H1 (cell line): ENCODE measurements around the gene VCX2. TPM values are rescaled to one million over a fixed set of nuclear protein-coding genes. Genes with fewer than 3 reads are reported as not detected.

ENCODE experiments used
- CTCF ChIA-PET: fragments of 300-600 bp; sonication (Branson Sonifier 250); formaldehyde crosslinking; loops from one replicate; lab custom pipeline; 2021; ENCODE audit not compliant: partially characterized antibody; lab: Charles Lee
- POLR2A ChIA-PET: fragments of 300-600 bp; sonication (Branson Sonifier 250); formaldehyde crosslinking; loops from one replicate; lab custom pipeline; 2021; ENCODE audit warnings: inconsistent platforms; ENCODE audit not compliant: partially characterized antibody; lab: Charles Lee
- DNase-seq, 2 experiments: peaks; one replicate each; pipeline versions ENCODE4 v3.0.0 to v3.0.0-alpha.2; 2010 to 2022; ENCODE audit warnings: low spot score in 2 of 2, low read depth in 1 of 2, mixed read lengths in 1 of 2
- FAIRE-seq: peaks from 2 replicates; lab custom pipeline; 2011; peaks lifted over from hg19 to GRCh38; lab: Jason Lieb, UNC
- H2AFZ ChIP-seq: 2 replicates; pipeline ENCODE4 v1.8.1; 2012; ENCODE audit warnings: low read length, inconsistent platforms
- H2AK5ac ChIP-seq: 2 replicates; pipeline ENCODE4 v1.6.1; 2013; ENCODE audit warnings: low read depth, low read length
- H2BK120ac ChIP-seq: replicated peaks from 2 replicates; pipeline ENCODE3; 2013; ENCODE audit warnings: low read depth, low read length, inconsistent platforms
- H2BK12ac ChIP-seq: 2 replicates; pipeline ENCODE4 v1.6.1; 2013; ENCODE audit warnings: low read depth, low read length
- H2BK15ac ChIP-seq: 2 replicates; pipeline ENCODE4 v1.6.1; 2013; ENCODE audit warnings: low read length
- H2BK20ac ChIP-seq: 2 replicates; pipeline ENCODE4 v1.6.1; 2013; ENCODE audit warnings: low read length
- H2BK5ac ChIP-seq: 2 replicates; pipeline ENCODE4 v1.6.1; 2013; ENCODE audit warnings: low read depth, low read length
- H3K14ac ChIP-seq: 2 replicates; pipeline ENCODE4 v1.6.1; 2013; ENCODE audit warnings: inconsistent platforms; ENCODE audit not compliant: insufficient read length
- H3K18ac ChIP-seq: 2 replicates; pipeline ENCODE4 v1.6.1; 2013; ENCODE audit warnings: low read length; ENCODE audit errors: extremely low read depth
- H3K23ac ChIP-seq: 2 replicates; pipeline ENCODE4 v1.6.1; 2013; ENCODE audit warnings: inconsistent platforms; ENCODE audit not compliant: insufficient read length
- H3K23me2 ChIP-seq: 2 replicates; pipeline ENCODE4 v1.6.1; 2013; ENCODE audit warnings: low read depth, low read length
- H3K27ac ChIP-seq: 2 replicates; pipeline ENCODE4 v1.6.1; 2011; ENCODE audit warnings: low read depth, low read length, inconsistent platforms
- H3K27me3 ChIP-seq, 4 experiments: replicated peaks in 1 of 4; 1 replicate in 1 of 4; 2 replicates in 3 of 4; pipeline versions ENCODE4 v1.6.1 to v1.8.1; 2011 to 2013; ENCODE audit warnings: low read length in 3 of 4, mild to moderate bottlenecking in 3 of 4, inconsistent platforms in 2 of 4, mixed read lengths in 2 of 4, moderate library complexity in 1 of 4; ENCODE audit not compliant: control insufficient read depth in 3 of 4, insufficient read depth in 3 of 4; ENCODE audit errors: extremely low read depth in 1 of 4
- H3K36me3 ChIP-seq, 4 experiments: 2 replicates each; pipeline versions ENCODE4 v1.6.1 to v1.8.1; 2011 to 2013; ENCODE audit warnings: mild to moderate bottlenecking in 4 of 4, low read length in 3 of 4, moderate library complexity in 2 of 4, control low read depth in 1 of 4, inconsistent platforms in 1 of 4; ENCODE audit not compliant: insufficient read depth in 4 of 4, control insufficient read depth in 2 of 4
- H3K4ac ChIP-seq: replicated peaks from 2 replicates; pipeline ENCODE3; 2013; ENCODE audit warnings: low read length, low read depth, mixed read lengths, inconsistent platforms; ENCODE audit not compliant: insufficient read length
- H3K4me1 ChIP-seq, 4 experiments: replicated peaks in 1 of 4; 1 replicate in 1 of 4; 2 replicates in 3 of 4; pipeline versions ENCODE4 v1.6.1 to v1.8.1; 2011 to 2013; ENCODE audit warnings: low read length in 3 of 4, inconsistent platforms in 2 of 4, mixed read lengths in 1 of 4; ENCODE audit not compliant: insufficient read depth in 4 of 4, control insufficient read depth in 3 of 4
- H3K4me2 ChIP-seq, 2 experiments: 2 replicates each; pipeline versions ENCODE4 v1.6.1 to v1.8.1; 2011 to 2013; ENCODE audit warnings: low read depth in 2 of 2, low read length in 2 of 2, control low read depth in 1 of 2, inconsistent platforms in 1 of 2, mild to moderate bottlenecking in 1 of 2; ENCODE audit not compliant: insufficient read depth in 1 of 2
- H3K4me3 ChIP-seq, 4 experiments: fragments of 200-600, 300-600 bp in 1 of 4; sonication (generic), shearing (Covaris generic), sonication (Bioruptor Twin) in 1 of 4; 2 replicates each; pipeline versions ENCODE4 v1.5.1 to v1.8.1; 2011 to 2016; ENCODE audit warnings: low read length in 4 of 4, low read depth in 3 of 4, control low read depth in 2 of 4, inconsistent platforms in 2 of 4, mild to moderate bottlenecking in 2 of 4, mixed read lengths in 1 of 4, moderate library complexity in 1 of 4; ENCODE audit not compliant: insufficient read depth in 2 of 4; ENCODE audit errors: extremely low read depth in 1 of 4
- H3K56ac ChIP-seq: replicated peaks from 2 replicates; pipeline ENCODE3; 2013; ENCODE audit warnings: low read depth, mild to moderate bottlenecking, mixed read lengths, low read length, inconsistent platforms; ENCODE audit not compliant: insufficient read length
- H3K79me1 ChIP-seq: 2 replicates; pipeline ENCODE4 v1.6.1; 2013; ENCODE audit warnings: low read depth, low read length, control low read depth
- H3K79me2 ChIP-seq, 2 experiments: 2 replicates each; pipeline versions ENCODE4 v1.6.1 to v1.8.1; 2012 to 2013; ENCODE audit warnings: low read length in 2 of 2, mild to moderate bottlenecking in 2 of 2, inconsistent platforms in 1 of 2; ENCODE audit not compliant: insufficient read depth in 2 of 2, control insufficient read depth in 1 of 2
- H3K9ac ChIP-seq, 4 experiments: replicated peaks in 1 of 4; 1 replicate in 1 of 4; 2 replicates in 3 of 4; pipeline versions ENCODE4 v1.6.1 to v1.8.1; 2011 to 2013; ENCODE audit warnings: low read depth in 3 of 4, low read length in 3 of 4, control low read depth in 2 of 4, mild to moderate bottlenecking in 2 of 4, moderate library complexity in 2 of 4, inconsistent platforms in 1 of 4; ENCODE audit errors: extremely low read depth in 1 of 4
- H3K9me3 ChIP-seq, 2 experiments: 2 replicates each; pipeline versions ENCODE4 v1.6.1 to v1.8.1; 2012 to 2013; ENCODE audit warnings: mild to moderate bottlenecking in 2 of 2, moderate library complexity in 2 of 2, control low read depth in 1 of 2, inconsistent platforms in 1 of 2, low read depth in 1 of 2, low read length in 1 of 2, mixed read lengths in 1 of 2; ENCODE audit not compliant: insufficient read depth in 2 of 2
- H4K20me1 ChIP-seq, 2 experiments: replicated peaks in 1 of 2; 2 replicates each; pipeline versions ENCODE3 to v1.8.1; 2011 to 2013; ENCODE audit warnings: inconsistent platforms in 2 of 2, low read length in 2 of 2, mild to moderate bottlenecking in 1 of 2; ENCODE audit not compliant: insufficient read depth in 2 of 2, control insufficient read depth in 1 of 2
- H4K5ac ChIP-seq: 2 replicates; pipeline ENCODE4 v1.6.1; 2013; ENCODE audit warnings: low read length, low read depth, mixed read lengths, inconsistent platforms; ENCODE audit not compliant: insufficient read length
- H4K8ac ChIP-seq: 2 replicates; pipeline ENCODE4 v1.8.0; 2013; ENCODE audit warnings: mild to moderate bottlenecking, moderate library complexity, low read length, inconsistent platforms; ENCODE audit not compliant: insufficient read depth; ENCODE audit errors: extremely low read depth
- H4K91ac ChIP-seq: replicated peaks from 2 replicates; pipeline ENCODE3; 2013; ENCODE audit warnings: low read length, mixed read lengths, inconsistent platforms; ENCODE audit not compliant: insufficient read length
- ATF3 ChIP-seq: IDR thresholded peaks from 2 replicates; pipeline ENCODE4 v1.6.1; 2011; ENCODE audit warnings: low read depth, mild to moderate bottlenecking, low read length; ENCODE audit not compliant: insufficient read depth
- CBX5 ChIP-seq: fragments of 300-800, 300-1000 bp; sonication (generic); IDR thresholded peaks from 2 replicates; pipeline ENCODE4 v1.7.1; 2016; ENCODE audit warnings: antibody characterized with exemption, low read length, low read depth
- CTBP2 ChIP-seq: IDR thresholded peaks from 2 replicates; pipeline ENCODE4 v1.7.0; 2011; ENCODE audit warnings: borderline replicate concordance, mild to moderate bottlenecking, moderate library complexity, mixed read lengths, low read length; ENCODE audit not compliant: insufficient read depth, insufficient read length
- GTF2F1 ChIP-seq: IDR thresholded peaks from 2 replicates; pipeline ENCODE4 v1.6.1; 2012; ENCODE audit warnings: low read depth, low read length, improper control_type of control experiment, borderline replicate concordance
- HDAC2 ChIP-seq, 2 experiments: fragments of 300-600 bp in 1 of 2; sonication (generic) in 1 of 2; IDR thresholded peaks; 2 replicates each; pipeline ENCODE4 v1.6.1; 2011 to 2012; ENCODE audit warnings: low read depth in 2 of 2, low read length in 2 of 2, mild to moderate bottlenecking in 2 of 2, moderate library complexity in 2 of 2, borderline replicate concordance in 1 of 2, inconsistent platforms in 1 of 2
- JUN ChIP-seq: IDR thresholded peaks from 2 replicates; pipeline ENCODE4 v1.6.1; 2011; ENCODE audit warnings: low read depth, mild to moderate bottlenecking, improper control_type of control experiment, low read length
- JUND ChIP-seq: IDR thresholded peaks from 2 replicates; pipeline ENCODE4 v1.6.1; 2011; ENCODE audit warnings: mild to moderate bottlenecking, improper control_type of control experiment, low read length
- POLR2AphosphoS5 ChIP-seq: IDR thresholded peaks from 2 replicates; pipeline ENCODE4 v1.6.1; 2011; ENCODE audit warnings: low read depth, low read length
- RFX5 ChIP-seq: IDR thresholded peaks from 2 replicates; pipeline ENCODE4 v1.6.1; 2011; ENCODE audit warnings: low read depth, low read length, improper control_type of control experiment, borderline replicate concordance
- RXRA ChIP-seq: IDR thresholded peaks from 2 replicates; pipeline ENCODE4 v1.6.1; 2011; ENCODE audit warnings: low read depth, mild to moderate bottlenecking, low read length, moderate library complexity; ENCODE audit not compliant: insufficient read depth
- SP2 ChIP-seq: IDR thresholded peaks from 2 replicates; pipeline ENCODE4 v1.6.1; 2012; ENCODE audit warnings: mild to moderate bottlenecking, low read length, inconsistent platforms
- USF2 ChIP-seq: IDR thresholded peaks from 2 replicates; pipeline ENCODE4 v1.6.1; 2011; ENCODE audit warnings: low read length, improper control_type of control experiment
- ZNF274 ChIP-seq: IDR thresholded peaks from 2 replicates; pipeline ENCODE4 v1.7.0; 2012; ENCODE audit warnings: low read length, borderline replicate concordance; ENCODE audit errors: extremely low read depth
- WGBS, 2 experiments: shearing (Covaris generic) in 1 of 2; methylation state at CpG; one replicate each; pipeline versions ENCODE4 v1.1.6 to v1.1.7; 2013 to 2015; ENCODE audit warnings: low lambda C conversion rate in 2 of 2, mixed read lengths in 2 of 2, inconsistent platforms in 1 of 2, low coverage in 1 of 2, missing lambda C conversion rate in 1 of 2; ENCODE audit not compliant: insufficient replicate concordance in 2 of 2, insufficient coverage in 1 of 2, insufficient read length in 1 of 2; ENCODE audit errors: extremely low coverage in 1 of 2, missing lambda C conversion rate in 1 of 2; 5-methylcytosine and 5-hydroxymethylcytosine counted together
- polyA plus RNA-seq, 7 experiments: library from polyadenylated mRNA; depleted of rRNA in 3 of 7; stranded (reverse) in 5 of 7; unstranded in 2 of 7; fragments of >200 nt in 5 of 7; fragments of 200-250 nt in 2 of 7; gene quantifications; 1 replicate in 5 of 7; 2 replicates in 1 of 7; 4 replicates in 1 of 7; pipeline versions ENCODE4 v1.2.1 to v1.2.3, GENCODE V29; 2011 to 2013; ENCODE audit warnings: missing spikeins in 2 of 7, mixed read lengths in 2 of 7
- total RNA-seq: library from RNA; stranded (reverse); fragmentation: NEBNext Ultra II Directional; extraction: Animal tissue kit (Norgen Biotek cat#: 25700); gene quantifications from 2 replicates; pipeline ENCODE4 v1.2.1, GENCODE V29; 2021

The VCX2 gene
- total and polyA plus RNA-seq, 2 of the 8 experiments (the other 6 are each of a cell fraction or from before 2014, with no cell fraction given): not detected

GRCh38 chrX:8147226-8147625 is 23.8 kb downstream of the VCX2 start:
- Histone ChIP-seq H3K4me3 (no peak overlapping the region), H2BK5ac (no peak overlapping the region), H4K20me1 (no peaks in the 10 kb centered on the region), H4K5ac (no peak overlapping the region), H3K56ac (no peak overlapping the region), H3K27me3 (no peaks in the 10 kb centered on the region), H3K79me1 (no peaks in the 10 kb centered on the region), H3K4ac (no peak overlapping the region), H3K9me3 (no peaks in the 10 kb centered on the region), H2BK12ac (no peak overlapping the region), H4K91ac (no peak overlapping the region), H3K79me2 (no peaks in the 10 kb centered on the region), H2BK120ac (no peak overlapping the region), H3K23me2 (no peaks in the 10 kb centered on the region), H3K27ac (no peak overlapping the region), H2AK5ac (no peak overlapping the region), H3K36me3 (no peaks in the 10 kb centered on the region), H3K4me2 (no peak overlapping the region), H4K8ac (no peak overlapping the region), H2BK20ac (no peak overlapping the region), H3K14ac (no peak overlapping the region), H3K18ac (no peak overlapping the region), H2BK15ac (no peak overlapping the region), H3K23ac (no peak overlapping the region), H2AFZ (no peak overlapping the region), H3K9ac (no peak overlapping the region), H3K4me1 (peaks cover 0 to 2% (median 0%) of the 10 kb centered on the region in 4 experiments; a peak in 2 of 7 replicates)
- WGBS, 2 experiments: 96% methylated on average over 3 of the region's 4 CpGs; no CpG with 5 or more reads in 1 of the 2 experiments
- no peak for FAIRE-seq
- POLR2A ChIA-PET: no interaction called here
- DNase-seq: no peak
- CTCF ChIA-PET: no interaction called here
- TF ChIP-seq RFX5: no peak
- no peak for TF ChIP-seq USF2
- no peak for TF ChIP-seq JUN
- TF ChIP-seq HDAC2 (IDR thresholded peaks at IDR 0.05; ENCODE audit: borderline replicate concordance in 1 of 2, low read depth in 2 of 2, low read length in 2 of 2): no peak
- no peak for TF ChIP-seq CTBP2
- no peak for TF ChIP-seq GTF2F1
- TF ChIP-seq RXRA: no peak
- no peak for TF ChIP-seq SP2
- TF ChIP-seq CBX5: no peak
- TF ChIP-seq JUND: no peak
- no peak for TF ChIP-seq ATF3
- no peak for TF ChIP-seq POLR2AphosphoS5
- TF ChIP-seq ZNF274: no peak
